ENCODE data around the gene C5. TPM values are rescaled to one million over a fixed set of nuclear protein-coding genes. Genes with fewer than 3 reads are reported as not detected.

The C5 gene
- total RNA-seq, 1 experiment from 2014 or later = 0.74 TPM

DNA sequence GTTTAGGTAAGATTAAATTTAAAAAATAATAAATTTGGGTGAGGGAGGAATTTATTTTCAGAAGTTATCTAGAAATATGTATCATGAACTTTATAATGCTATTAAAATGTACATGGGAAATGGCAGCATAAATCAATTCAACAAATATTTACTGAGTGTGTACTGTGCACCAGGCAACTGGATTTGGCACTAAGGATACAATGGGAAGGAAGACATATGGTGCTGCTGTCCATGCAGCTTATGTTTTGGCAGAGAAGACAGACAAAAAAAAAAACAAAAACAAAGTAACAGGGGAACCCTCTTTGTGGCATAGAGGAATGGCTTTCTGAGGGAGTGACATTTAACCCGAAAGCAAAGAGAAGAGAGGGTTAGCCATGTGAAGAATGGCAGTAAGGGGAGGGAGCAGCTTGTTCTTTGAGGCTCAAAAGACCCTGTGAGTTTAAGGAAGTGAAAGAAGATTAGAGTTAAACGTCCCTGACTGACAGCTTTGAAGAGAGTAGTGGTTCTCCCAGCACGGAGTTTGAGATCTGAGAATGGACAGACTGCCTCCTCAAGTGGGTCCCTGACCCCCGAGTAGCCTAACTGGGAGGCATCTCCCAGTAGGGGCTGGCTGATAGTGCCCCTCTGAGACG lies 48.6 kb upstream of the C5 start:
- peaks cover 13 to 29% of the 10 kb centered on the region in 2 experiments for H3K9me3 Mint-ChIP-seq
- no peak overlapping the region for H3T11ph ChIP-seq (ENCODE audit: low read length)
- no peak for DNase-seq
- no peaks in the 10 kb centered on the region for H3K4me1 ChIP-seq (ENCODE audit: insufficient read depth, low read length)
- no peak overlapping the region for H2AK5ac ChIP-seq (ENCODE audit: insufficient read length, low read length)
- H3K4me2 ChIP-seq (ENCODE audit: insufficient read depth, insufficient read length, low read length) = no peak overlapping the region
- H3K27ac ChIP-seq (ENCODE audit: insufficient read length, low read depth, low read length) = no peak overlapping the region
- no peak overlapping the region for H2BK120ac ChIP-seq (ENCODE audit: low read depth, low read length, poor library complexity, severe bottlenecking)
- no peak overlapping the region for H4K5ac ChIP-seq (ENCODE audit: insufficient read length, low read depth, low read length)
- peaks cover 25 to 42% (median 37%) of the 10 kb centered on the region in 3 experiments for H3K36me3 Mint-ChIP-seq (ENCODE audit: insufficient read depth in 1 of 3, low read depth in 3 of 3)
- no peak overlapping the region for H2BK5ac ChIP-seq (ENCODE audit: insufficient read length, low read length)
- no peaks in the 10 kb centered on the region for H3K23me2 ChIP-seq (ENCODE audit: insufficient read length, low read depth, low read length, poor library complexity, severe bottlenecking)
- no peaks in the 10 kb centered on the region for H3K79me1 ChIP-seq (ENCODE audit: insufficient read depth, low read depth, low read length, poor library complexity, severe bottlenecking)
- no peak overlapping the region for H4K91ac ChIP-seq (ENCODE audit: insufficient read length, low read depth, low read length)
- no peaks in the 10 kb centered on the region for H3K4me1 Mint-ChIP-seq
- H3K79me2 ChIP-seq (ENCODE audit: insufficient read depth, low read length) = no peaks in the 10 kb centered on the region
- H3K18ac ChIP-seq (ENCODE audit: insufficient read length, low read depth, low read length) = no peak overlapping the region
- no CpG with 5 or more reads among the region's 5 CpGs for WGBS (ENCODE audit: extremely low coverage, insufficient read length, low lambda C conversion rate)
- H3K27me3 ChIP-seq (ENCODE audit: insufficient read depth, low read length) = no peaks in the 10 kb centered on the region
- H2BK12ac ChIP-seq (ENCODE audit: insufficient read length, low read depth, low read length) = no peak overlapping the region
- H4K20me1 ChIP-seq (ENCODE audit: control insufficient read depth, insufficient read depth, insufficient read length) = no peaks in the 10 kb centered on the region
- H3K27ac Mint-ChIP-seq = no peak overlapping the region
- TF ChIP-seq, protein P1, sequence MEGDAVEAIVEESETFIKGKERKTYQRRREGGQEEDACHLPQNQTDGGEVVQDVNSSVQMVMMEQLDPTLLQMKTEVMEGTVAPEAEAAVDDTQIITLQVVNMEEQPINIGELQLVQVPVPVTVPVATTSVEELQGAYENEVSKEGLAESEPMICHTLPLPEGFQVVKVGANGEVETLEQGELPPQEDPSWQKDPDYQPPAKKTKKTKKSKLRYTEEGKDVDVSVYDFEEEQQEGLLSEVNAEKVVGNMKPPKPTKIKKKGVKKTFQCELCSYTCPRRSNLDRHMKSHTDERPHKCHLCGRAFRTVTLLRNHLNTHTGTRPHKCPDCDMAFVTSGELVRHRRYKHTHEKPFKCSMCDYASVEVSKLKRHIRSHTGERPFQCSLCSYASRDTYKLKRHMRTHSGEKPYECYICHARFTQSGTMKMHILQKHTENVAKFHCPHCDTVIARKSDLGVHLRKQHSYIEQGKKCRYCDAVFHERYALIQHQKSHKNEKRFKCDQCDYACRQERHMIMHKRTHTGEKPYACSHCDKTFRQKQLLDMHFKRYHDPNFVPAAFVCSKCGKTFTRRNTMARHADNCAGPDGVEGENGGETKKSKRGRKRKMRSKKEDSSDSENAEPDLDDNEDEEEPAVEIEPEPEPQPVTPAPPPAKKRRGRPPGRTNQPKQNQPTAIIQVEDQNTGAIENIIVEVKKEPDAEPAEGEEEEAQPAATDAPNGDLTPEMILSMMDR (conservative IDR thresholded peaks at IDR 0.05) = no peak
- peaks cover 8% of the 10 kb centered on the region for H3K27me3 Mint-ChIP-seq (ENCODE audit: low read depth)
- no peak overlapping the region for H3K4me3 Mint-ChIP-seq
- no peak overlapping the region for H2BK20ac ChIP-seq (ENCODE audit: low read depth, low read length, poor library complexity, severe bottlenecking)
- no peak overlapping the region for H3K4ac ChIP-seq (ENCODE audit: low read depth, low read length)
- no peak overlapping the region for H3K14ac ChIP-seq (ENCODE audit: insufficient read depth, low read length)
- no peak overlapping the region for H3K56ac ChIP-seq (ENCODE audit: insufficient read length, low read depth, low read length)
- no peak overlapping the region for H3K9ac ChIP-seq (ENCODE audit: extremely low read depth, insufficient read length, low read length)
- no peak overlapping the region for H2AFZ ChIP-seq (ENCODE audit: low read length)
- no peaks in the 10 kb centered on the region for H3K9me3 ChIP-seq (ENCODE audit: control insufficient read depth, low read depth, low read length)
- H2BK15ac ChIP-seq (ENCODE audit: low read depth, low read length) = no peak overlapping the region
- H3K23ac ChIP-seq (ENCODE audit: insufficient read length, low read depth, low read length) = no peak overlapping the region
- no peak overlapping the region for H4K8ac ChIP-seq (replicated peaks; ENCODE audit: insufficient read length, low read depth, low read length)

All from H9 (cell line).